BJ (cell line): ENCODE results near the gene ABHD4. TPM values are rescaled to one million over a fixed set of nuclear protein-coding genes. Genes with fewer than 3 reads are reported as not detected.

ENCODE experiments used
- CTCF ChIA-PET: fragments of 350-600 bp; formaldehyde crosslinking; extraction: SDS; loops from one replicate; lab custom pipeline; 2021; ENCODE audit warnings: antibody characterized with exemption, inconsistent platforms; lab: Yijun Ruan, JAX
- POLR2A ChIA-PET: fragments of 300-600 bp; sonication (Branson Sonifier 250); formaldehyde crosslinking; extraction: SDS; loops from one replicate; lab custom pipeline; 2021; ENCODE audit warnings: antibody characterized with exemption; lab: Charles Lee
- DNase-seq: peaks from one replicate; pipeline ENCODE4 v3.0.0-alpha.2; 2011; ENCODE audit warnings: low read depth
- H3K27me3 ChIP-seq: 2 replicates; pipeline ENCODE4 v1.6.0; 2011; ENCODE audit warnings: low read length; ENCODE audit not compliant: control insufficient read depth, insufficient read depth
- H3K36me3 ChIP-seq: 2 replicates; pipeline ENCODE4 v1.5.1; 2011; ENCODE audit warnings: low read length; ENCODE audit not compliant: control insufficient read depth, insufficient read depth
- H3K4me3 ChIP-seq: 2 replicates; pipeline ENCODE4 v1.5.1; 2011; ENCODE audit warnings: low read depth, mild to moderate bottlenecking, control low read depth, low read length
- CTCF ChIP-seq: IDR thresholded peaks from 2 replicates; pipeline ENCODE4 v1.5.1; 2011; ENCODE audit warnings: low read depth, mild to moderate bottlenecking, control low read depth, inconsistent platforms, low read length, moderate library complexity; ENCODE audit not compliant: insufficient read depth
- polyA plus RNA-seq: library from polyadenylated mRNA; depleted of rRNA; stranded (reverse); fragments of >200 nt; gene quantifications from 2 replicates; pipeline ENCODE4 v1.2.3, GENCODE V29; 2011

Gene ABHD4
- polyA plus RNA-seq, 1 experiment: 115 TPM

DNA sequence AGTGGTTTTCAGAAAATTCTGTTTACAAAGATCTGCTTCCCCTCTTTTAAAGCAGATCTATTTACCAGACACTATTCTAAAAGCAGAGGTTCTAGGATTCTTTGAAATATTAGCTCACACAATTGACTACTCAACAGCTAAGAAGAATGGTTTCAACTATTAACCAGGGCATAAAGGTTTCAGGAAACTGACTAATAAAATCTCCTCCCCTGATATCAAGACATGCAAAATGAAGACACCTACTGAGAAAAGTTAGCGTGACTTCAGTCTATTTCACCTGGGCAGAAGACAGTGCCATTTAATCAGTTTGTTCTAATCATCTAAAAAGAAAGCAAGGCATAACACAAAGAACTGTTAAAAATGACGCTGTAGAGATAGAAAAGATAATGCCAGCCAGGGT lies 31.3 kb upstream of the ABHD4 start:
- DNase-seq: no peak
- Histone ChIP-seq H3K27me3 (no peaks in the 10 kb centered on the region), H3K36me3 (peaks cover 5% of the 10 kb centered on the region), H3K4me3 (no peak overlapping the region)
- no peak for TF ChIP-seq CTCF
- ChIA-PET POLR2A (no interaction called here), CTCF (interaction anchor here (1.0 to 3.9 kb wide), 4 partner anchors 9 to 287 kb away, joined by 4 to 32 read pairs (median 5); no protein-coding TSS in a partner anchor)

- DNase-seq: no peak
Measured at GRCh38 chr14:22567437-22567836, 30.7 kb upstream of the ABHD4 start.

DNA sequence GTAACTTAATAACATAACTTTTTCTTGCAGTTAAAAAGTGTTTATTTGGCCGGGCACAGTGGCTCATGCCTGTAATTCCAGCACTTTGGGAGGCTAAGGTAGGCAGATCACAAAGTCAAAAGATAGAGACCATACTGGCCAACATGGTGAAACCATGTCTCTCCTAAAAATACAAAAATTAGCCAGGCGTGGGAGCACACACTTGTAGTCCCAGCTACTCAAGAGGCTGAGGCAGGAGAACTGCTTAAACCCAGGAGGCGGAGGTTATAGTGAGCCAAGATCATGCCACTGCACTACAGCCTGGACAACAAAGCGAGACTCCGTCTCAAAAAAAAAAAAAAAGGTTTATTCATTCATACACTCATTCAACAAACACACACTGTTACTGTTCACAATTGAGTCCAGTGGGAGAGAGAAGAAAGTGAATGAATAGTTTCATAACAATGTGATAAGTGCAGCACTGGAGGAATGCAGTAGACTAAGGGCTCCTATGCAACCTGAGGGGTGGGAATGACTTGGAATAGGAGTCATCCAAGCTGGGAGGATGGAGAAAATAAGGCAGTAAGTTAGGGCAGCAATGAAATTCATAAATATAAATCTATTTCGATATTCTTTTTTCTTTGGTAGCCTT lies 28.9 kb upstream of the ABHD4 start:
- Histone ChIP-seq H3K4me3 (no peak overlapping the region), H3K36me3 (peaks cover 7% of the 10 kb centered on the region), H3K27me3 (no peaks in the 10 kb centered on the region)
- CTCF ChIA-PET: interaction anchor here (1.1 to 4.8 kb wide), 25 partner anchors 9 to 284 kb away, joined by 3 to 115 read pairs (median 10); partner anchors contain the start of genes DAD1, OR6J1 and OXA1L
- DNase-seq: no peak
- POLR2A ChIA-PET: no interaction called here
- no peak for TF ChIP-seq CTCF

More at GRCh38 chr14:22567437-22567836, 30.7 kb upstream of the ABHD4 start:
- ChIA-PET POLR2A (no interaction called here), CTCF (interaction anchor here (1.0 to 3.9 kb wide), 4 partner anchors 9 to 286 kb away, joined by 4 to 32 read pairs (median 5); no protein-coding TSS in a partner anchor)
- TF ChIP-seq CTCF: no peak
- peaks cover 5% of the 10 kb centered on the region for H3K36me3 ChIP-seq
- H3K27me3 ChIP-seq: no peaks in the 10 kb centered on the region
- no peak overlapping the region for H3K4me3 ChIP-seq

DNA sequence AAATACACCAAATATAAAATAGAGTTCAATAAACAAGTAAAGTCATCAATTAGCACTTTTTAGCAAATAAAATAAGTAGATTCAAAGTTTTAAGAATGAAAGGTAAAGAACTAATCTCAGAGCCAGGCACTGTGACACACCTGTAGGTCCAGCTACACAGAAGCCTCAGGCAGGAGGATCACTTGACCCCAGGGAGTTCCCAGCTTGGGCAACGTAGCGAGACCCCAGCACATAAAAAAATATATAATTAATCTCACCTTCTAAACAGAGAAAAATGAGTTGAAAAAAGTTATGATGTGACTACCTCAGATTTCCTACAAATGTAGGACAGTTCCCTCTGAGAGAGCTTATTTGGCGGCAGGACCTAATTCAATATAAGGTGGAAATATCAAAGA lies 28.4 kb upstream of the ABHD4 start:
- CTCF ChIA-PET: interaction anchor here (0.7 to 4.8 kb wide), 42 partner anchors 8 to 333 kb away, joined by 3 to 115 read pairs (median 6); partner anchors contain the start of genes ABHD4, DAD1, OR6J1 and OXA1L
- peaks cover 7% of the 10 kb centered on the region for H3K36me3 ChIP-seq
- POLR2A ChIA-PET: no interaction called here
- TF ChIP-seq CTCF: no peak
- no peaks in the 10 kb centered on the region for H3K27me3 ChIP-seq
- no peak for DNase-seq
- no peak overlapping the region for H3K4me3 ChIP-seq

DNA sequence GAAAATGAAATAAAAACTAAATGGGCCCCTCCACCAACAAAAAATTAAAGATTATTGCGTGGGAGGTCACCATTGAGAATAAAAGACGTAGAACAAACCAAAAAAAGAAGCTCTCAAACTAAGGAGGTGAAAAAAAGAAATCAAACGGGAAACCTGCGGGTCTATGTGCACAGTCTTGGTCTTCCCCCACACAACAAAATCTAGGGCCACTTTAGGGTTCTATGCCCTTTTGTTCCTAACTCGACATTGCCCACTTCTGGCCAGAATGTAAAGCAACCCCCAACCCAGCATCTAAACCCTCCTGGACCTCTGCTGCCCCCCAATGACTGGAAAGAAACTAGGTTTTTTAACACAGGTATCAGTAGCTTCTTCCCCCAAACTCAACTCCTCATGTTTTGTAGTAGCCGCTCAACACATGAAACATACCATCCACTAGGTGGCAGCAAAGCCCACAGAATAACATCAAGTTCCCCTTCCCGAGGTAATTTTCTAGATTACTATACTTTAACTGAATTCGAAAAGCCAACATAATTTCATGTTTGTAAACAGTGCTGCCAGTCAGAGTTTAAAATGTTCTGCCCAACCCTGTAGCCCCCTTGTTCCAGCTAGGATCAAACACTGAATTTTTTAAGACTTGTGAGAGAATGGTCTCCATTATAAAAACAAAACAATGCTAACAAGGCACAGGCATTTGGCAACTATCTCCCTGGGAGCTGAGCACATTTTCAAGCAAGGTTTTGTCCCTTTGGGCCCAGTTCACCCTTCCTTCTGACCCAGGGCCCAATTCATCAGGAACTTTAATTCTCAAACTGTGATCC lies 27.8 kb upstream of the ABHD4 start:
- DNase-seq: no peak
- ChIA-PET POLR2A (no interaction called here), CTCF (interaction anchor here (0.6 to 4.8 kb wide), 50 partner anchors 9 to 332 kb away, joined by 3 to 115 read pairs (median 6); partner anchors contain the start of genes ABHD4, DAD1, OR6J1 and OXA1L)
- TF ChIP-seq CTCF: peak; percentile 66
- Histone ChIP-seq H3K27me3 (no peaks in the 10 kb centered on the region), H3K4me3 (no peak overlapping the region), H3K36me3 (peaks cover 7% of the 10 kb centered on the region)
